NT2/D1 (cell line): ENCODE data around the gene ABI1.

Experiments
- SUZ12 ChIP-seq: IDR thresholded peaks from 2 replicates; pipeline ENCODE4 v1.6.1; 2011; ENCODE audit not compliant: insufficient read length, insufficient read depth; ENCODE audit errors: extremely low read depth
- YY1 ChIP-seq: IDR thresholded peaks from 2 replicates; pipeline ENCODE4 v1.6.1; 2011; ENCODE audit not compliant: insufficient read length, insufficient read depth
- ZNF274 ChIP-seq: IDR thresholded peaks from 2 replicates; pipeline ENCODE4 v1.6.1; 2011; ENCODE audit warnings: mild to moderate bottlenecking, low read depth, low read length

GRCh38 chr10:26805567-26806245, 55.1 kb downstream of the ABI1 start:
- TF ChIP-seq YY1 (no peak), SUZ12 (no peak), ZNF274 (no peak)
